NT2/D1 (cell line): ENCODE results near the gene AHDC1.

Source experiments
- SUZ12 ChIP-seq: IDR thresholded peaks from 2 replicates; pipeline ENCODE4 v1.6.1; 2011; ENCODE audit not compliant: insufficient read length, insufficient read depth; ENCODE audit errors: extremely low read depth
- ZNF274 ChIP-seq: IDR thresholded peaks from 2 replicates; pipeline ENCODE4 v1.6.1; 2011; ENCODE audit warnings: mild to moderate bottlenecking, low read depth, low read length

DNA sequence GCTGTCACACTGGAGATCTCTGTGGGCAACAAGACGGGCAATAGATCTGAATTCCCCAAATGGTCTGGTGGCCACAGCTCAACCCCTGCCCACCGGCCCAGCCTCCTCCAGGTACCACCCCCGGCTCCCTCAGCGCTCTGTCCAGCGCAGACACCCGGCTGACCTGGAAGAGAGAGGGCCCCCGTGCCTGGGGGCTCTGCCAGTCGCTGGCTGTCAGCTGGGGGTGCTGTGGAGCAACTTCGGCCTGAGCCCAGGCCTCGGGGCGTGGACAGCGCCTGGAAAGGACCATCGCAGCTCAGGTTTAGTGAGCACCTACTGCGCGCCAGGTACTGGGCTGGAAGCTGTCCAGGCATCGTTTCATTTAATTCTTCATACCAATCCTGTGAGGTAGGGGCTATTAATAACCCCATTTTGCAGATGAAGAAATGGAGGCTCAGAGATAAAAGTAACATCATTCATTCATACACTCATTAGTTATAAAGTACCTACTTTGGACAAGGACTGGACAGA is 51.0 kb downstream of the AHDC1 start:
- TF ChIP-seq ZNF274: no peak
- no peak for TF ChIP-seq SUZ12
